ELF-1 (cell line): ENCODE measurements around the gene SAP30L.

Experiments used
- DNase-seq: peaks from one replicate; pipeline ENCODE4 v3.0.0-alpha.2; 2016; ENCODE audit warnings: low read depth, low spot score

Gene SAP30L

DNA sequence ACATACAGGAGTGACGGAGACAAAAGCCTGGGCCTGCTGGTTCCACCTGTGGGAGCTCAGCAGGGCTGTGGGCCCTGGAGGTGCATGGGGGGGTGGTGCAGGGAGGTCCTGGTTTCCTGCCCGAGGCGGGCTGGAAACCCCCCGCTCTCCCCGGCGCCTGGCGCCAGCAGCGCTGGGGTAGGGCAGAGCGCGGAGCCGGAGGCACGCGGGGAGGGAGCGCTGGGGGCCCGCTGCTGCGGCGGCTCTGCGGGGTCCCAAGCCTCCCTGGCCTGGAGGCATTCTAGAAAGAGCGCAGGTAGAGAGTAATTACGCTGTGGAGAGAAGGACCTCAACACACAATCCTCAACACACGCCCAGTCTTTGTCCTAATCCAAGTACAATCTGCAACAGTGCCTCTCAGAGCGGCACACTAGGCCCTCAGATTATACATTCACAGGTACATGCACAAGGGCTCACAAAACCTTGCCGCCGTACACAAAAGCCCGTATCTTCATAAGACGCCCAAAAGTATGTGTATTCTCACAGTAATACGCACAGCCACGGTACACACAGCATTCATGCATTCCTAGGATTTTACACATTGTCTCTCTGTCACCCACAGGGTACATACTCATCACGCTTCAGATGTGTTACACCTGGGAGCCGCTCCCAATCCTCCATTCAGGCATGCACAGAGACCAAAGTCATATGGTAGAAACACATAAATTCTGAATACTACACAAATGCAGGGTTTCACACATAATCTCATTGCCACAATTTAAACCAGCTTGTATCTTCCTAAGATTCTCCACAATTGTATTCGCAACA lies 34.4 kb downstream of the SAP30L start:
- DNase-seq: peak; percentile 86

- DNase-seq: no peak
Observed at GRCh38 chr5:154480847-154481246, 35.0 kb downstream of the SAP30L start.

GRCh38 chr5:154481584-154482381 lies 36.0 kb downstream of the SAP30L start:
- DNase-seq: peak; percentile 51

DNA sequence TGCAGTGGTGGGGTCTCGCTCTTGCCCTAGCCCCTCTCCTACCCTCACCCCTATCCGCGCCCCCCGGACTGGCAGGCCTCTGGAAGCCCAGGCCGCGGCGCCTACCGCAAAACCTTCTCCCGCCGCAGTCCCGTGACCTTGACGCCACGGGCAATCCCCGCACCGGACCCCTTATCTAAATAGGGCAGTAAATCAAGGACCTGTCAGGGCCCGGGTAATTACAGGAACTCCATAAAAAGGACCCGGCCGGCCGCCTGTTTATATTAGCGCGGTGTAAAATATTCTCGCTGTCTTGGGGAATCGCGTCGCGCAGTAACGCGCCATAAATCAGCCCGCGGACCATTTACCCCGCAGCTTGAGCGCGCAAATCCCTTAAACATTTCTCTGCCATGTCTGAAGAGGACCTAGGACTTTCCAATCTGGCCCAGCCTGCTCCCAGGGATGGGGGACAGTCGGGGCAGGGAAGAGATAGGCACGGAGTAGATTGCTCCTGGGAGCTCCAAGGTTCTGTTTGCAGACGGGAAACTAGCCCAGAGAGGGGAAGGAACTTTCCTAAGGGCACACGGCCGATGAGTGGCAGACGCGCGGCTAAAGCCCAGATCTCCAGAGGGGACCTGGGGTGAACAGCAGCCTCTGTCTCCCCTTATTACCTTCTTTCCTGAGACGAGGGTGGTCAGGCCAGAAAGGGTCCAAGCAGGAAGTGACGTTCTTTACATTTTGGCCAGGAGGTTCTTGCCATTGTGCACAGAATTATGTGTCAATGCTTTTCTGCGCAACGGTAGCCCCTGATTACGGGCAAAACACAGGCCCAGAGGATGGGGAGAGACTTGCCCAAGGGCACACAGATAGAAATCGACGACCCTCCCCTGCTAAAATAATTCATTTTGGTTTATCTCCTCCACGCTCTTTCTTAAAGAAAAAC lies 37.0 kb downstream of the SAP30L start:
- DNase-seq: peak; percentile 86

DNA sequence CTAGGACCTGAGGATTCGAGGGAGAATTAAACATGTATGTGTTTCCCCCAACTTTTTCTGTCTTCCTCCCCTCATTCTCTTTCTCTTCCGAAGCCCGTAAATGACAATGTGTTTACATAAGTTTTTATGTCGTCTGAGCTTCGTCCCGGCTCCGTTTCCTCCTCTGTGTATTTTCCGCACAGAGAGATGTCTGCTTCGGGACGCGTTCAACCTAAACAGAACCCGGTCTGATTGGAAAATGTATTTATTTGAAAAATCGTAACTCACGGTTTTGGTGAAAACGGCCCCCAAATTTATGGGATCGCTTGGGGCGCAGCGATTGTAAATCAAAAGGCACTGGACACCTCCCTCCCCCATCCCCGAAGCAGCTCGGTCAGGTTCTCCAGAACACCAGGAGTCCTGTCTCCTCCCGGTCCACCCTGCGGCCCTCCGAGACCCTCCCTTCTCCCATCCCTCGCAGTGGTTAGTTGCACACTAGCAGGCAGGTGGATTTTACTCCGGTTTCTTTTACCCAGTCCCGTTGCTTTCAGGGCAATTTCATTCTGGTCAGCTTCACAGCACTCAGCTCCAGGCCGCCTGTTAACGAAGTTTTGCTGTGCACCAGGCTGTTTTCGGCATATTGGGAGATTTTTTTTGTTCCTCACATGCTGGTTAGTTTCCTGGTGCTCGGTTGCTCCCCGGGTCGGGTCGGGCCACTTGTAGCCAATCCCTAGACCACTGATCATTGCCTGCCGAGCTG lies 38.0 kb downstream of the SAP30L start:
- DNase-seq: peak; percentile 62

GRCh38 chr5:154484393-154485095 lies 38.7 kb downstream of the SAP30L start:
- no peak for DNase-seq

DNA sequence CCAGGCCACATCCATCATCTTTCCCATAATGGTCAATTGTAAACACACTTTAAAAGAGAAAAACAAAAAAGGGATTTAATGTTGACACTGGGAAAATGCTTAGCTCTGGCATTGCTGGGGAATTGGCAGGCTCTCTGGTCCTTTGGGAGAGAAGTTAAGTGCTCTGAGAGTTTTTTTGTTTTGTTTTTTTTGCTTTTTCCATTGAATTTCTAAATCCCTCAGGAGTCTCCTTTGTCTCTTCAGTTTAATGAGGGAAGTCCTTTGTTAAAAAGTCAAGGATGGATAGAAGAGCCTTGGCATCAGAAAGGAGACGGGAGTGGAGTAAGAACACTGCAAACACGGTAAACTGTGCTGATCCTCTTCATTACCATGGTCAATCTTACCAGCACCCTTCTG lies 39.3 kb downstream of the SAP30L start:
- no peak for DNase-seq

DNA sequence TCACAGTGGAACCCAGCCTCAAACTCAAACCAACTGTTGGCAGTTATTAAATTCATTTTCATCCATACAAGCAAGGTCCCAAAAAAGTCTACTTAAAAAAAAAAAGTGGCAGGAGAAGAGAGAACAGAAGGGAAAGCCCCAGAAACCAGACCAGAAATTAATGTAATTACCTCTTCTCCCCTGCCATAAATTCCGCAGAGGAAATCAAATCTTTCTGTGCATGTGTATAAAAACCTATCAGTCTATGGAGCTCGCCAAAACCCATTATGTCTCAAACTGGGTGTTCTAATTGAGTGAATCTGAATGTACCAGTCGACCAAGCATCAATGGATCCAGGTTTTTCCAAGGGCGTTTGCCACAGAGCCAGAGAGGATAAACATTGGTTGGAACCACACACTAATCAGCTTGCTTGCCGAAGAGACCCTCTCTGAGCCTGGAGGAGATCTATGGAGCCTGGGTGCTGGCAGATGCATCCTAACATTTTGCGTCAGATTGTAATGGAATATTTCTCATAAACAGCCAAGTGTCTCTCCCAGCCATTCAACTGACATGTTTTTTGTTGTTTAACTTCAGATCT lies 40.1 kb downstream of the SAP30L start:
- no peak for DNase-seq

- peak; percentile 60 for DNase-seq
Observed at GRCh38 chr5:154486427-154486866, 40.6 kb downstream of the SAP30L start.

DNA sequence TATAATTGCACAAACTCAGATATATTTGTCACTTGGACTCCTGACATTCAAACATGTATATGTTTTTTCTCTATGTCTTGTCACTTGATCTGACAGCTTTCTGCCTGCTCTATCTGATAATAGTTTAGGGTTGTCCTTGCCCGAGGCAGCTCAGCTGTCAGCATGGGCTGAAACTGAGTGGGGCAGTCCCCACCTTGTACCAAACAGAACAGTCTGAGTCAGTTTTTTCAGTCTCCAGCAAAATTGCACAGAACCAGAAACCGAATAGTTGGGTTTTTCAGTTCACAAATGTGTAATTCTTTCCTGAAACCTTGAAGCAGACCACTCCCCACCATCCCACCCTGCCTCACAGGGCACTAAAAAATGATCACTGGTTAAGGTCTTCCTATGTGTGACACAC lies 41.7 kb downstream of the SAP30L start:
- no peak for DNase-seq

- DNase-seq: peak; percentile 68
Observed at GRCh38 chr5:154491941-154492340, 46.1 kb downstream of the SAP30L start.

DNA sequence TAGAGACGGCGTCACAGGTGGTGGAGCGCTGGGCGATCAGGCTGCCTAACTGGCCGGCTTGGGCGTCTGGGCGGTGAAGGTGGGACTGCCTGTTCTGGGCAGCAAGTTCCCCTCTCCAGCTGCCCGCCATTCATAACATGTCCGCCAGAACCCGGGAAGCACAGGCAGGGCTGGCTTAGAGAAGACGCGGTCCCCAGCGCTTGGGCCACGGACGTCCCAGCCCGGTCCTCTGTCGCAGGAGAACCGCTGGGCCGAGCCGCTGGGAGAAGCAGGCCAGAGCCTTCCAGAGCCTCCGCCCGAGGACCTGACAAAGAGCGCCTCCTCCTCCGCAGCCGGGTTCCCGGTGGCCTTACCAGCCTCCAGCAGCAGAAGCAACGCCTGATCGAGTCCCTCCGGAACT lies 47.5 kb downstream of the SAP30L start:
- DNase-seq: peak; percentile 59

DNA sequence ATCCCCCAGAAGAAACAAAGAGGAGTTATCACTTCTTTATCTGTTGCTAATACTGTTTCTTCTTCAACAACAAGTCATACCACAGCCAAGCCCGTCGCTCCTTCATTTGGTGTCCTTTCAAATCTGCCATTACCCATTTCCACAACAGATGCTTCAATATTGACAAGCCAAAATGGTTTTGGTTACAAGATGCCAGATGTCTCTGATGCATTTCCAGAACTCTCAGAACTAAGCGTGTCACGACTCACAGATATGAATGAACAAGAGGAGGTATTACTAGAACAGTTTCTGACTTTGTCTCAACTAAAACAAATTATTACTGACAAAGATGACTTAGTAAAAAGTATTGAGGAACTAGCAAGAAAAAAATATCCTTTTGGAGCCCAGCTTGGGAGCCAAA lies 48.2 kb downstream of the SAP30L start:
- DNase-seq: no peak

DNA sequence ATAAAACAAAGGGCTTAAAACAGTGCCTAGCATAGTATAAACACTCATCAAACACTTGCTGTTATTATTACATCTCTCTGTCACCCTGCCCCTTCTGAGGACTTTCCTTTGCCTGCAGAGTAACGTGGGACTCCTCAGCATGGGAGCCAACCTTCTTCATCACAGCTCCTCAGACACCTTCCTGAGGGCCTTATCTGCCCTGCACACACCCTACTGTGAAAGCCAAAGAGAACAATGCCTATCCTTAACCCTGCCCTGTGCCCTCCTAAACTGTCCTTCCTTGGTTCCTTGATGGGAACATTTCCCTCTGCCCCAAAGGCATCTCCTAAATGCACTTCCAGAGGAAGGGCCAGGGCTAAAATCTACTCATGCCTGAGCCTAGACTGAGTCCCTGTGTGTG lies 52.8 kb downstream of the SAP30L start:
- DNase-seq: no peak

GRCh38 chr5:154498994-154499393 lies 53.2 kb downstream of the SAP30L start:
- DNase-seq: no peak

DNA sequence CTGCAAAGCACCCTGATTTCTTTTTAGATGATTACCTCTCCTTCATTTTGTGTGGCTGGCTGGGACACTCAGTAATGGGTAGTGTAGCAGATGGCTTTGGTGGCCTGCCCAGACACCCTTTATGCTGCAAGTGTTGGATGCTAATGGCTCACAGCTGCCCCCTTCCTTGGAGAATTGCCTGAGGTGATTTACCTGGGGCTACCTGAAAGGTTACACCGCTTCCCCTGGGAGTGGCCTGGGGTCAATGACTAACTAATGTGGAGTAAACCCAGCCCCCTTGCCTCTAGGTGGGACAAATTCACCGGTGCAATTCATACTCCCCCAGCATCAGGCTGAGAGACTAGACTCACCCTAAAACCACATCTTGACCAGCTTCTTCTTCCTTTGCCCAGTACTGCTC lies 55.8 kb downstream of the SAP30L start:
- DNase-seq: no peak

- no peak for DNase-seq
Observed at GRCh38 chr5:154502180-154502579, 56.4 kb downstream of the SAP30L start.

DNA sequence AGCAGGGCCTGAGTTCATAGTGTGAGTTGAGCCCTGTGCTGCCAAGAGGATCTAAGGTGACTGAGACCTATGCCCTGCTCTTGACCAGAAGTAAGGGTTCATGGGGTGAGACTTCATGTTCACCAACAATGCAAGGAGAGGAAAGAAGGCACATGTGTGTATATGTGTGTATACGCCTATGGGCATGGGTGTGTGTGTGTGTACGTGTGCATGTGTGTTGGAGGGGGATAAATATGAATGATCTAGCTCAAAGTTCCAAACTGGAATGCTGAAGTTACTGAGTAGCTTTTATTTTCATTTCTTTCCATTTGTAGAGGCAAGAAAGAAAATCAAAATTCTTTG lies 57.9 kb downstream of the SAP30L start:
- DNase-seq: no peak

- no peak for DNase-seq
Observed at GRCh38 chr5:154505567-154505966, 59.8 kb downstream of the SAP30L start.

GRCh38 chr5:154506049-154506715 lies 60.4 kb downstream of the SAP30L start:
- no peak for DNase-seq
